B cell (primary cell): ENCODE results near the gene PIK3R1. TPM values are rescaled to one million over a fixed set of nuclear protein-coding genes. Genes with fewer than 3 reads are reported as not detected.

Source experiments
- ATAC-seq: fragments of 200-7000 bp; cut with Tn5 transposase; one replicate; pipeline ENCODE4 v1.10.0; 2021; ENCODE audit warnings: low read depth, mild to moderate bottlenecking, moderate number of reproducible peaks, moderate library complexity
- CTCF ChIA-PET: fragments of 350-600 bp; sonication (Branson Sonifier 250); formaldehyde crosslinking; loops from one replicate; lab custom pipeline; 2021; ENCODE audit warnings: antibody characterized with exemption, inconsistent platforms; lab: Charles Lee
- POLR2A ChIA-PET: fragments of 350-600 bp; sonication (Branson Sonifier 250); formaldehyde crosslinking; loops from one replicate; lab custom pipeline; 2021; ENCODE audit warnings: antibody characterized with exemption; lab: Charles Lee
- DNase-seq: peaks from one replicate; pipeline ENCODE4 v3.0.0; 2013
- H2AFZ ChIP-seq: 2 replicates; pipeline ENCODE4 v1.6.1; 2012; ENCODE audit warnings: mild to moderate bottlenecking, low read depth, low read length; ENCODE audit not compliant: insufficient read depth, poor library complexity, severe bottlenecking
- H3K27ac ChIP-seq, 2 donors: 1 replicate in 1 of 2; 2 replicates in 1 of 2; pipeline ENCODE4 v1.5.1; 2012 to 2013; ENCODE audit warnings: low read length in 2 of 2, mild to moderate bottlenecking in 2 of 2, moderate library complexity in 1 of 2
- H3K27me3 ChIP-seq, 4 experiments: fragments of 200-600 bp in 1 of 4; sonication (generic) in 1 of 4; replicated peaks in 1 of 4; 1 replicate in 2 of 4; 2 replicates in 2 of 4; pipeline versions ENCODE4 v1.6.1 to v1.7.0; 2013 to 2016; ENCODE audit warnings: low read length in 3 of 4, mild to moderate bottlenecking in 2 of 4, mixed read lengths in 1 of 4, moderate library complexity in 1 of 4; ENCODE audit not compliant: insufficient read depth in 4 of 4, control insufficient read depth in 3 of 4; ENCODE audit errors: control extremely low read depth in 1 of 4
- H3K36me3 ChIP-seq, 2 experiments: replicated peaks in 1 of 2; 1 replicate in 1 of 2; 2 replicates in 1 of 2; pipeline versions ENCODE4 v1.6.1 to v1.7.1; 2013; ENCODE audit warnings: low read length in 1 of 2; ENCODE audit not compliant: insufficient read depth in 2 of 2, control insufficient read depth in 1 of 2; ENCODE audit errors: control extremely low read depth in 1 of 2, extremely low read depth in 1 of 2
- H3K4me1 ChIP-seq, 2 donors: fragments of 200-600 bp in 1 of 2; sonication (generic) in 1 of 2; 1 replicate in 1 of 2; 2 replicates in 1 of 2; pipeline versions ENCODE4 v1.5.1 to v1.6.1; 2013 to 2017; ENCODE audit warnings: low read length in 2 of 2; ENCODE audit not compliant: control insufficient read depth in 2 of 2, insufficient read depth in 2 of 2
- H3K4me2 ChIP-seq: replicated peaks from 2 replicates; pipeline ENCODE3; 2012; ENCODE audit warnings: mild to moderate bottlenecking, low read depth, low read length; ENCODE audit not compliant: poor library complexity, severe bottlenecking
- H3K4me3 ChIP-seq, 5 experiments: fragments of 200-600 bp in 1 of 5; sonication (generic) in 1 of 5; 1 replicate in 3 of 5; 2 replicates in 2 of 5; pipeline versions ENCODE4 v1.5.1 to v1.7.0; 2011 to 2016; ENCODE audit warnings: low read length in 4 of 5, mild to moderate bottlenecking in 4 of 5, low read depth in 2 of 5, control low read depth in 1 of 5, moderate library complexity in 1 of 5; ENCODE audit not compliant: insufficient read depth in 1 of 5; ENCODE audit errors: control extremely low read depth in 1 of 5, extremely low read depth in 1 of 5
- H3K79me2 ChIP-seq: fragments of 200-600 bp; sonication (generic); one replicate; pipeline ENCODE4 v1.6.0; 2016; ENCODE audit warnings: low read length; ENCODE audit not compliant: control insufficient read depth, insufficient read depth
- H3K9ac ChIP-seq: fragments of 200-600 bp; sonication (generic); 2 replicates; pipeline ENCODE4 v1.6.1; 2017; ENCODE audit warnings: mild to moderate bottlenecking, low read length, moderate library complexity
- H3K9me3 ChIP-seq, 3 donors: one replicate each; pipeline versions ENCODE4 v1.6.1 to v1.7.1; 2013; ENCODE audit warnings: low read length in 2 of 3; ENCODE audit not compliant: control insufficient read depth in 2 of 3, insufficient read depth in 1 of 3; ENCODE audit errors: control extremely low read depth in 1 of 3
- H4K20me1 ChIP-seq: 2 replicates; pipeline ENCODE4 v1.6.0; 2012; ENCODE audit warnings: mild to moderate bottlenecking, low read length; ENCODE audit not compliant: insufficient read depth, control insufficient read depth, poor library complexity, severe bottlenecking
- H3K27ac Mint-ChIP-seq: one replicate; pipeline ENCODE4 v1.8.0; 2021; ENCODE audit warnings: mixed read lengths
- H3K27me3 Mint-ChIP-seq: one replicate; pipeline ENCODE4 v1.8.0; 2021; ENCODE audit warnings: mixed read lengths
- H3K4me1 Mint-ChIP-seq: one replicate; pipeline ENCODE4 v1.8.0; 2021; ENCODE audit warnings: mixed read lengths
- H3K4me3 Mint-ChIP-seq: one replicate; pipeline ENCODE4 v1.8.0; 2021; ENCODE audit warnings: mixed read lengths
- H3K9me3 Mint-ChIP-seq: one replicate; pipeline ENCODE4 v1.8.0; 2022; ENCODE audit warnings: mixed read lengths; ENCODE audit not compliant: insufficient read depth
- CTCF ChIP-seq: fragments of 200-600 bp; IDR thresholded peaks from one replicate; pipeline ENCODE4 v1.8.0; 2022; ENCODE audit warnings: antibody characterized with exemption, mild to moderate bottlenecking
- EZH2 ChIP-seq: IDR thresholded peaks from 2 replicates; pipeline ENCODE4 v1.6.1; 2012; ENCODE audit warnings: borderline replicate concordance, low read depth, mild to moderate bottlenecking, moderate library complexity, low read length; ENCODE audit not compliant: insufficient read depth, poor library complexity, severe bottlenecking
- WGBS: methylation state at CpG from one replicate; pipeline ENCODE4 v1.1.5; 2013; ENCODE audit warnings: missing lambda C conversion rate; ENCODE audit not compliant: insufficient coverage; 5-methylcytosine and 5-hydroxymethylcytosine counted together
- intact Hi-C: fragments of 100-400 bp; cut with micrococcal nuclease; formaldehyde crosslinking; loops from one replicate; pipeline ENCODE4 v1.10.0; 2022
- polyA plus RNA-seq: library from polyadenylated mRNA; depleted of rRNA; stranded (reverse); fragments of >200 nt; gene quantifications from 2 replicates; pipeline ENCODE4 v1.2.3, GENCODE V29; 2012
- total RNA-seq, 2 donors: library from RNA; stranded (reverse); fragments of 120-200 nt in 1 of 2; gene quantifications; 1 replicate in 1 of 2; 2 replicates in 1 of 2; pipeline versions ENCODE4 v1.2.3 to v1.2.4, GENCODE V29; 2013 to 2022

Gene PIK3R1
- total and polyA plus RNA-seq, 2 donors (not counting 1 experiment from before 2014, with no cell fraction given) = 5.6 to 63.8 TPM

GRCh38 chr5:68271124-68271523 lies 55.6 kb downstream of the PIK3R1 start:
- no peak overlapping the region for H3K4me3 ChIP-seq
- no peak overlapping the region for H3K27ac ChIP-seq
- peaks cover 23 to 33% of the 10 kb centered on the region in 2 donors for H3K4me1 ChIP-seq
- no peaks in the 10 kb centered on the region for H3K27me3 ChIP-seq
- intact Hi-C loops = no loop called here
- no peak overlapping the region for H3K9ac ChIP-seq
- Mint-ChIP-seq H3K4me3 (no peak overlapping the region), H3K27ac (no peak overlapping the region), H3K4me1 (peaks cover 42% of the 10 kb centered on the region), H3K27me3 (no peaks in the 10 kb centered on the region), H3K9me3 (no peaks in the 10 kb centered on the region)
- WGBS = 75% methylated on average over 3 of the region's 5 CpGs
- H4K20me1 ChIP-seq = peaks cover 31% of the 10 kb centered on the region
- ChIA-PET CTCF (interaction anchor here (0.8 to 8.2 kb wide), 12 partner anchors 8 to 1025 kb away, joined by 3 to 82 read pairs (median 4); partner anchors contain the start of gene PIK3R1), POLR2A (no interaction called here)
- H3K36me3 ChIP-seq = peaks cover 1 to 27% of the 10 kb centered on the region in 2 experiments
- TF ChIP-seq EZH2 (no peak), CTCF (no peak)
- H3K4me2 ChIP-seq = no peak overlapping the region
- H3K79me2 ChIP-seq = peaks cover 69% of the 10 kb centered on the region
- no peak overlapping the region for H2AFZ ChIP-seq
- H3K9me3 ChIP-seq = no peaks in the 10 kb centered on the region
- DNase-seq (no peak), ATAC-seq (no peak)

GRCh38 chr5:68272289-68272688 lies 56.7 kb downstream of the PIK3R1 start:
- DNase-seq (peak; percentile 34), ATAC-seq (no peak)
- Histone ChIP-seq H3K79me2 (peaks cover 64% of the 10 kb centered on the region), H2AFZ (no peak overlapping the region), H3K27me3 (no peaks in the 10 kb centered on the region), H3K9me3 (no peaks in the 10 kb centered on the region), H3K4me3 (no peak overlapping the region), H3K9ac (no peak overlapping the region), H3K4me1 (peaks cover 14 to 22% of the 10 kb centered on the region in 2 donors), H3K27ac (no peak overlapping the region), H3K36me3 (peaks cover 3 to 39% of the 10 kb centered on the region in 2 experiments), H3K4me2 (no peak overlapping the region), H4K20me1 (peaks cover 26% of the 10 kb centered on the region)
- Mint-ChIP-seq H3K4me1 (peaks cover 32% of the 10 kb centered on the region), H3K27me3 (no peaks in the 10 kb centered on the region), H3K4me3 (no peak overlapping the region), H3K27ac (no peak overlapping the region), H3K9me3 (no peaks in the 10 kb centered on the region)
- intact Hi-C loops = loop anchor here (1.0 kb wide), 1 partner anchor 1026 kb away; no protein-coding TSS in a partner anchor
- CTCF ChIA-PET = interaction anchor here (0.6 to 8.2 kb wide), 16 partner anchors 8 to 1098 kb away, joined by 3 to 82 read pairs (median 4); no protein-coding TSS in a partner anchor
- peak; percentile 67 for TF ChIP-seq CTCF
- TF ChIP-seq EZH2 = no peak
- no CpG with 5 or more reads among the region's 2 CpGs for WGBS
- POLR2A ChIA-PET = no interaction called here
